HG02678 (cell line): ENCODE measurements around the gene MAP3K20.
A peak's percentile ranks its signal among the peaks of the same experiment; 100 is the strongest.
"Not testable (repeated sequence)": the region's sequence is repeated elsewhere in the genome, so short reads cannot be mapped to it uniquely, and the experiment has no call there.

Experiments used
- ATAC-seq: cut with Tn5 transposase; IDR thresholded peaks from one replicate; pipeline ENCODE4 v1.9.1; 2021; ENCODE audit warnings: mild to moderate bottlenecking, moderate library complexity; ENCODE audit not compliant: unreplicated experiment

MAP3K20 gene

GRCh38 chr2:173264151-173264550, 188.5 kb downstream of the MAP3K20 start:
- no peak for ATAC-seq

- peak; percentile 98 for ATAC-seq
Observed at GRCh38 chr2:173264603-173265366, 189.1 kb downstream of the MAP3K20 start.

- no peak for ATAC-seq
Observed at GRCh38 chr2:173271135-173271534, 195.5 kb downstream of the MAP3K20 start.

GRCh38 chr2:173271825-173272224, 196.2 kb downstream of the MAP3K20 start:
- no peak for ATAC-seq

- no peak for ATAC-seq
Observed at GRCh38 chr2:173272849-173273248, 197.2 kb downstream of the MAP3K20 start.

GRCh38 chr2:173278794-173279526, 203.3 kb downstream of the MAP3K20 start:
- ATAC-seq: no peak

- no peak for ATAC-seq
Observed at GRCh38 chr2:173279527-173279868, 203.9 kb downstream of the MAP3K20 start.

- no peak for ATAC-seq
Observed at GRCh38 chr2:173280853-173281252, 205.2 kb downstream of the MAP3K20 start.

- ATAC-seq: not testable (repeated sequence)
Observed at GRCh38 chr2:173281898-173282297, 206.3 kb downstream of the MAP3K20 start.

- ATAC-seq: no peak
Observed at GRCh38 chr2:173282795-173283545, 207.3 kb downstream of the MAP3K20 start.

GRCh38 chr2:173286153-173286809, 210.6 kb downstream of the MAP3K20 start:
- peak; percentile 88 for ATAC-seq

GRCh38 chr2:173287594-173287993, 211.9 kb downstream of the MAP3K20 start:
- ATAC-seq: no peak

- no peak for ATAC-seq
Observed at GRCh38 chr2:173288561-173288960, 212.9 kb downstream of the MAP3K20 start.

- no peak for ATAC-seq
Observed at GRCh38 chr2:173290046-173290445, 214.4 kb downstream of the MAP3K20 start.

- ATAC-seq: no peak
Observed at GRCh38 chr2:173290518-173290917, 214.9 kb downstream of the MAP3K20 start.

GRCh38 chr2:173291412-173291811, 215.8 kb downstream of the MAP3K20 start:
- no peak for ATAC-seq

- no peak for ATAC-seq
Observed at GRCh38 chr2:173296235-173296634, 220.6 kb downstream of the MAP3K20 start.

- no peak for ATAC-seq
Observed at GRCh38 chr2:173298536-173299097, 223.0 kb downstream of the MAP3K20 start.

- no peak for ATAC-seq
Observed at GRCh38 chr2:173299764-173300163, 224.1 kb downstream of the MAP3K20 start.

GRCh38 chr2:173300458-173300857, 224.8 kb downstream of the MAP3K20 start:
- ATAC-seq: no peak

- ATAC-seq: not testable (repeated sequence)
Observed at GRCh38 chr2:173301549-173301948, 225.9 kb downstream of the MAP3K20 start.
